Measurements from ENCODE around the gene OR5AP2.
"Not testable (repeated sequence)": the region's sequence is repeated elsewhere in the genome, so short reads cannot be mapped to it uniquely, and the experiment has no call there.

The OR5AP2 gene

DNA sequence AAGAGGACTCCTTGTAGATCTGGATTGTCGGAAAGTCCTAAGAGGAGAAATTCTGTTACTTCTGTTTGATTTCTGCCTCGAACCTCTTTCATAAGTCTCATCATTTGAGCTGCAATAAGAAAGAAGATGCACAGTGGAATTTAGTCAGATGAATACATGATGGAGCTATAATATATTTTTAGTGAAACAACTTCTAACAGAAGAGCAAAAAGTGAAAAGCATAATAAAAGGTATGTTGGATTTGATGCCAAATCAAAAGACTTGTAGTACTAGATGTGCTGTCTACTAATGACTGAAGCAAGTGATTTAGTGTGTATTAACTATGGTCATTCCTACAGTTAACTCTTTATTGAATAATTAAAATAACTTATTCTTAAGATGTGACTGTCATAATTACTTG is at the start of gene OR5AP2:
OR5AP2 (minus strand) TSS at position 101 of the 400 bp plus-strand sequence; CDS start at position 101, 0 bp downstream.
- DNase-seq (ENCODE audit: low spot score): no peak

DNA sequence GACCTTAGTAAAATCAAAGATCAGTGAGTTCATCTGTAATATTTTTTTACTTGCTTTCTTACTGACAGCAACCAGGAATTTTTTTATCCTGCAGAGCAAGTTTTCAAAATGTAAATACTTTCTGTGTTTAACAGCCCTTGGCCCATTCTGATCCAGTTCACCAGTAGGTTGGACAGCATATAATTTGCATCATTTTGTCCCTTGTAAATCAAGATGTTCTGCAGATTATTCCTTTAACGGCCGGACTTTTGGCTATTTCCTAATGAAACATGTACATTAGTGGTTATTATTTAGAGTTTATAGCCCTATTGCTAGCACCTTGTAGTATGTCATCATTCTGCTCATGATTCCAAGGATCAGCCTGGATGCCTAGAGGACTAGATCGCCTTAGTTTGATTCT is 48.9 kb upstream of the OR5AP2 start:
- not testable (repeated sequence) for DNase-seq (ENCODE audit: low spot score)

DNA sequence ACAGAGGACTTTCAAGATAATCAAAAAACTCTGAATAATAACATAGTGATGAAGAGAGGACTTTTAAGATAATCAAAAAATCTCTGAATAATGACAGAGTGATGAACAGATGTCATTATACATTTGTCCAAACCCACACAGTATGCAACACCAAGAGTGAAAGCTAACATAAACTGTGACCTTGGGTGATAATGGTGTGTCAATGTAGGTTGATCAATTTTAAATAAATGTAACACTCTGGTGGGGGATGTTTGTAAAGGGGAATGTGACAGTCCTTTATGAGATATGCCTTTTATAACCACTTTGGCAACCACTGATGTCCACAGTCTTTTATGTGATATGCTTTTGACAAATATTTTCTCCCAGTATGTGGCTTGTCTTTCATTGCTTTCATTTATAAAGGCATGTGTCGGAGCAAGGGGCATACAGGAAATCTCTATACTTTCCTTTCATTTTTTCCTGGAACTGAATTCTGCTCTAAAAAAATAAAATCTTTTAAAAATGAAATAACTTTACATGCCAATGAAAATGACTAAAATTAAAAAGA is 46.4 kb upstream of the OR5AP2 start:
- no peak for DNase-seq (ENCODE audit: low spot score)

DNA sequence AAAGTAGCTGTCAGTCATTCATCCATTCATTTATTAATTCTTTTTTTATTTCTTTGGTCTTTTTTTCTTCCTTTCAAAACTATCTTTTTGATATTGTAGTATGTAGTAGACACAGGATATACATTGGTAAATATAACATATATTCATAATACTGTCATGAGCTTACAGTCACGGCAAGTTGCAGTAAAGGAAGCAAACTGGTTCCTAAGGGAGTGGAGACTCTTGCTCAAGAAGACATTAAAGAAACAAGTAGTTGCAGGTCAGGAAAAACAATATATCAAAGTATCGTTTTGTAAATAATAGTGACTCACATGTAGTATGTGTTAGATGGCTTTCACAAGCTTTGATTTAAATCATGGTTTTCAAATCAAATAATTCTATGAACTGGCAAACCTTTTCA is 28.7 kb upstream of the OR5AP2 start:
- DNase-seq (ENCODE audit: low spot score): no peak

DNA sequence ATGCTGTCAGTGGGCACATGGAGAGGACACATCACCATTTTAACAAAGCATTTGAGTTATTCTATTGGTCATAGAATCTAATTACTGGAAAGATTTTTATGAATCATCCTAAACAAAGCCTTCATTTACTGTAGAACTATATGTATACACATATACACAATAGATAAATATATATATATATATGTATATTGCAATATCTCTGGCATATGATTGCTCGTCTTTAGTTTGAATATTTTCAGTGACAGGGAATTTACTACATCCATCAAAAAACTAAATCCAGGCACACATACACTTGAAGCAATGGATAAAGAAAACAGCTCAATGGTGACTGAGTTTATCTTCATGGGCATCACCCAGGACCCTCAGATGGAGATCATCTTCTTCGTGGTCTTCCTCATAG is 21.1 kb upstream of the OR5AP2 start, which contains the start of gene OR5AR1:
OR5AR1 (plus strand) TSS at position 301 of the 400 bp plus-strand sequence; CDS start at position 301, 0 bp downstream.
- DNase-seq (ENCODE audit: low spot score): no peak

DNA sequence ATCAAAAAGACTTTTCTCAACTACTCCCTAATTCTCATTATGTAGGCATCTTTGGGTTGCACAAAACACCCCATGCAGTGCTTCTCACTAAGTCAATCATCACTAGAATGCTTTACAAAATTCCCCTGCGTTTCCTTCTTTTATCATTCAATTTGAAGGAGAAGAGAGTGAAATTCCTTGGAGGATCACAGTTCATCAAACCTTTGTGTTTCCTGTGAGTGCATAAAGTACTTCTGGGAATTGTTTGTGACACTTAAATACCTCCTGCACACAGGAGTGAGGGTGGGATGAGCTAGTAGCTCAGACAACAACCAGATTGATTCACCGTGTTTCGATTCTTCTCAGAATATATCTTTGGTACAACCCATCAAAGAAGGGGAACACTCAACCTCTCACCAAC is 17.5 kb upstream of the OR5AP2 start:
- no peak for DNase-seq (ENCODE audit: low spot score)

DNA sequence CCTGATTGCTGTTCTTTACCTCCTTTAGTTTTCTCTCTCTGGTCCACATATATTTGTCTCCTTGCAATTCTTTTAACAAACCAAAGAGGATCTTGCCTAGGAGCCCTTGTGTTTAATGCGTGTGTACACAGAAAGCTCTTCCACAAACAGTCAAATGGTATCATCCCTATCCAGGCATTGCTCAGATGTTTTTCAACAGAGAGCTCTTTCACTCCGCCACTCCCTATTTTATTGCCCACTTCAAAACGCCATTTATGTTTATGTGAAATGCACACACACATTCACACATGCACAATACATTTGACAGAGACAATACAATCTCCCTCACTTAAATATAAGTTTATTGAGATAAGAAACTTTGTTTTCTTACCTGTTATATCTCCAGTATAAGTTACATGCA is 4.7 kb downstream of the OR5AP2 start:
- no peak for DNase-seq (ENCODE audit: low spot score)

DNA sequence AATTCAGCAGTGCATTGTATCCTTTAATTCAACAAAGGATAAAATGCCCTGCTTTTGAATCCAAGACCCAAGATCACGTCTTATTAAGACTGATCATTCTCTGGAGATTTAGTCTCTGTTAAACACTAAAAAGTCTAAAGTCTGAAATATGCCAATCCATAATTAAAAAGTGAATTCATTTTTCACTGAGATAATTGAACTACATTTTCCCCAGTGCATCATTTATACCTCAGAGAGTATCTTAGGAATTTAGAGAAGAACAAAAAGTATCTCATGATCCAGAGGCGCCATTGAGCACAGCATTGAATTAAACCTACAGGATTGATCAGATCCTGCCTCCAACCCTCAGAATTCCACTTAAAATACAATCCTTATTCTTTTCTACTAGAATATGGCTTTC is 5.4 kb downstream of the OR5AP2 start:
- no peak for DNase-seq (ENCODE audit: low spot score)

DNA sequence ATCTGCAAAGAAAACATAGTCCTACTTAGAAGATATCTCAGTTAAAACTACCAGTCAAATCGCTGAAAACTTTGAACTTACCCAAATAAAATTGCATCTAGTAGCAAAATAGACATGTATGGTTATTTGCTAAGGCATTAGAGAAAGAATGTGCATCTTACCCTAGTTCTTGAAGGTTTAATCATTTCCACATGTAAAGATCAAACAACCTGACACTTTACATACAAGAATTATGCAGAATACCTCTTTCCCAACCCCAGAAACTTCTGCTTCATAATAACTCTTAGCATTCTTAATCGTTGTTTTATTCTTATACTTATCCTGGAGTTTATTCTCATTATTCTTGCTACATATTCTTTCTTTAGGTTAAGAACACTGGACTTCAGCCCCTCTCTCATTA is 9.9 kb downstream of the OR5AP2 start:
- DNase-seq (ENCODE audit: low spot score): no peak

DNA sequence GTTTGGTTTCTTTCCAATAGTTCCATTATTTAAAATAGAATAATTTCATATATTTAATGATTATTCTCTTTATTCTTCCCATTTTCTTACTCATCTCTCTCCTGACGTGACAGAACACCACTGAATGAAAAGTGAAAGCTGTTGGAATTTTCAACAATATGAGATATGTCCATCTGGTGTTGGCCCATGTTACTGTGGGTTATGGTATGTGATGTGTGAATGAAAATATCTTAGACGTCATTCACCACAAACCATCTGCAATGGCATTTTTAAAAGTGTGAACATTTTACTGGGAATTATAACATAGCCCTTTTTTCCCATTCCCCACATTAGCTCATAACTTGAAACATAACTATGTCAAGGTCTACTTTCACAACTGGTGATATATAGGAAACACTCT is 16.3 kb downstream of the OR5AP2 start:
- no peak for DNase-seq (ENCODE audit: low spot score)

DNA sequence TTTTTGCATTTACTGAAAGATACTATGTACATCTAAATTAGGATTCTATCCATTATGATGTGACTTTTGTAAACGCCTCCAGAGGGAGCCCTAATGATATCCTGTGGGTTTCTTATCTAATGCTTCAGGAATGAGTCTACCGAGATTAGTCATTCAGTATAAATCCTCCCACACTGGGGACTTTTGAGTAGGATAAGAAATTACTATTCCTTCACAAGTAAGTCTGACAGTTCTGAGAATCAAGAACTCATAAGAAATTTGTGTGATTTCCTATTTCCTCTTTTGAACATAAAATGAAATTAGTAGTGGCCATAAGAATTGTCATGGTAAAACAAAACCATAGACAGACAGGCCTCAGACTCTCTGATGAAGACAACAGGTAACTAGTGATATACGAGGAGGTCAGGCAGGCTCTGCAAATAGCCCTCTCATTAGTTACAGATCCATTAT is 17.6 kb downstream of the OR5AP2 start:
- peak; percentile 1 for DNase-seq (ENCODE audit: low spot score)

DNA sequence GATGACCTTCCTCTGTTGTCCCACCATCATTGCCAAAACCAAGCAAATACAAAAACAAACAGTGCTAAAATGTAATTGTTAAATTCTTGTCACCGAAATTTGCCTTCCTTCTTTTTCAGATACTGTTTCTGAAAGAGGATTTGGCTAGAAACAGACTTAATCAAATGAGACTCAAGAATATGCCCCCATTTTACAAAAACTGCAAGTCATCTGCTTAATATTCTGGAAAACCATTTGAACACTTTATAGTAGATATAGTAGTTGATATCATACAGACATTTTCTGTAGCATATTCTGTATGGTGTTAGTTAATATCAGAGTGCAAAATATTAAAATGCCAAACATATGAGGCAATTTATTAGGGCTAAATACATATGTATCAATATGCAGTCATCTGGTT is 31.1 kb downstream of the OR5AP2 start:
- no peak for DNase-seq (ENCODE audit: low spot score)

DNA sequence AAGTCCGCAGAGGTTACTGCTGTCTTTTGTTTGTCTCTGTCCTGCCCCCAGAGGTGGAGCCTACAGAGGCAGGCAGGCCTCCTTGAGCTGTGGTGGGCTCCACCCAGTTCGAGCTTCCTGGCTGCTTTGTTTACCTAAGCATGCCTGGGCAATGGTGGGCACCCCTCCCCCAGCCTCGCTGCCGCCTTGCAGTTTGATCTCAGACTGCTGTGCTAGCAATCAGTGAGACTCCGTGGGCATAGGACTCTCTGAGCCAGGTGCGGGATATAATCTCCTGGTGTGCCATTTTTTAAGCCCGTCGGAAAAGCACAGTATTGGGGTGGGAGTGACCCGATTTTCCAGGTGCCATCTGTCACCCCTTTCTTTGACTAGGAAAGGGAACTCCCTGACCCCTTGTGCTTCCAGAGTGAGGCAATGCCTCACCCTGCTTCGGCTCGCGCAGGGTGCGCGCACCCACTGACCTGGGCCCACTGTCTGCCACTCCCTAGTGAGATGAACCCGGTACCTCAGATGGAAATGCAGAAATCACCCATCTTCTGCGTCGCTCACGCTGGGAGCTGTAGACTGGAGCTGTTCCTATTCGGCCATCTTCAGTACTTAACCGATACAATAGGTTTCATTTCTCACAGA is 50.0 kb downstream of the OR5AP2 start:
- not testable (repeated sequence) for DNase-seq (ENCODE audit: low spot score)

Data from cerebellar cortex (tissue), 1 donor.